K562 (cell line): ENCODE measurements around the gene MARCHF9. TPM values are rescaled to one million over a fixed set of nuclear protein-coding genes. Genes with fewer than 3 reads are reported as not detected.

ENCODE experiments used
- ATAC-seq: fragments of 200-7000 bp; cut with Tn5 transposase; 3 replicates; pipeline ENCODE4 v1.9.1; 2020; ENCODE audit warnings: moderate library complexity
- BruUV-seq: library from RNA; stranded (reverse); fragments of 400-500 nt; replicated peaks from 2 replicates; lab custom pipeline; 2021; lab: Mats Ljungman, UMichigan
- CTCF ChIA-PET: fragments of 300-600 bp; formaldehyde crosslinking; extraction: SDS; loops from one replicate; lab custom pipeline; 2021; ENCODE audit warnings: low intra/inter-chr PET ratio; lab: Yijun Ruan, JAX
- POLR2A ChIA-PET: fragments of 300-600, 350-650 bp; sonication (Branson Sonifier 250); formaldehyde crosslinking; extraction: SDS; loops from one replicate; lab custom pipeline; 2021; ENCODE audit warnings: antibody characterized with exemption, inconsistent platforms; lab: Yijun Ruan, JAX
- DNase-seq, 4 experiments: peaks; one replicate each; pipeline versions ENCODE4 v3.0.0 to v3.0.0-alpha.2; 2011 to 2018; ENCODE audit warnings: low spot score in 3 of 4, mixed read lengths in 3 of 4; ENCODE audit errors: extremely low read depth in 1 of 4
- FAIRE-seq: peaks from 2 replicates; lab custom pipeline; 2011; peaks lifted over from hg19 to GRCh38; lab: Jason Lieb, UNC
- H2AFZ ChIP-seq: 2 replicates; pipeline ENCODE4 v1.6.0; 2011; ENCODE audit warnings: low read depth, low read length, control low read depth, inconsistent platforms
- H3K27ac ChIP-seq: fragments of 200-600 bp; 3 replicates; pipeline ENCODE4 v1.8.0; 2011; ENCODE audit warnings: low read depth, mild to moderate bottlenecking, control low read depth, inconsistent platforms, low read length, moderate library complexity, mixed read lengths; ENCODE audit errors: extremely low read depth
- H3K27me3 ChIP-seq, 2 experiments: fragments of 300-600 bp in 1 of 2; 2 replicates in 1 of 2; 3 replicates in 1 of 2; pipeline versions ENCODE4 v1.6.0 to v1.8.0; 2011; ENCODE audit warnings: inconsistent platforms in 2 of 2, low read length in 2 of 2, mild to moderate bottlenecking in 1 of 2, mixed read lengths in 1 of 2, moderate library complexity in 1 of 2; ENCODE audit not compliant: control insufficient read depth in 2 of 2, insufficient read depth in 2 of 2
- H3K36me3 ChIP-seq: fragments of 300-600 bp; 3 replicates; pipeline ENCODE4 v1.8.0; 2011; ENCODE audit warnings: mild to moderate bottlenecking, low read length, inconsistent platforms; ENCODE audit not compliant: control insufficient read depth, insufficient read depth
- H3K4me1 ChIP-seq, 2 experiments: fragments of 200-600 bp in 1 of 2; replicated peaks in 1 of 2; 2 replicates in 1 of 2; 3 replicates in 1 of 2; pipeline versions ENCODE4 v1.5.1 to v1.8.0; 2011; ENCODE audit warnings: inconsistent platforms in 2 of 2, low read length in 2 of 2, mild to moderate bottlenecking in 1 of 2, mixed read lengths in 1 of 2, moderate library complexity in 1 of 2; ENCODE audit not compliant: control insufficient read depth in 2 of 2, insufficient read depth in 2 of 2
- H3K4me2 ChIP-seq: 2 replicates; pipeline ENCODE4 v1.6.1; 2011; ENCODE audit warnings: low read length, control low read depth, inconsistent platforms, mixed read lengths; ENCODE audit not compliant: insufficient read depth
- H3K4me3 ChIP-seq: fragments of 200-600 bp; sonication (generic), shearing (Covaris generic); 2 replicates; pipeline ENCODE4 v1.5.1; 2016; ENCODE audit warnings: control low read depth, inconsistent platforms
- H3K79me2 ChIP-seq: fragments of 200-600 bp; 3 replicates; pipeline ENCODE4 v1.8.0; 2011; ENCODE audit warnings: low read length, inconsistent platforms; ENCODE audit not compliant: control insufficient read depth, insufficient read depth
- H3K9ac ChIP-seq, 2 experiments: 2 replicates each; pipeline versions ENCODE4 v1.6.0 to v1.6.1; 2011; ENCODE audit warnings: low read depth in 2 of 2, low read length in 2 of 2, control low read depth in 1 of 2, inconsistent platforms in 1 of 2, mild to moderate bottlenecking in 1 of 2, mixed read lengths in 1 of 2; ENCODE audit not compliant: insufficient read depth in 1 of 2
- H3K9me1 ChIP-seq: one replicate; pipeline ENCODE4 v1.6.0; 2011; ENCODE audit warnings: inconsistent platforms, mild to moderate bottlenecking, low read length, moderate library complexity; ENCODE audit not compliant: control insufficient read depth, insufficient read depth
- H3K9me3 ChIP-seq: replicated peaks from 2 replicates; pipeline ENCODE4 v1.5.1; 2011; ENCODE audit warnings: low read depth, low read length, inconsistent platforms; ENCODE audit not compliant: control insufficient read depth, insufficient read depth
- H4K20me1 ChIP-seq: replicated peaks from 2 replicates; pipeline ENCODE4 v1.6.1; 2011; ENCODE audit warnings: low read length, inconsistent platforms, mixed read lengths; ENCODE audit not compliant: control insufficient read depth, insufficient read depth
- RB1 ChIP-seq: fragments of 450-650 bp; IDR thresholded peaks from 2 replicates; pipeline ENCODE4 v1.6.1; 2017; ENCODE audit warnings: low read depth, mild to moderate bottlenecking
- TBP ChIP-seq: optimal IDR thresholded peaks from 2 replicates; pipeline ENCODE3; 2011; ENCODE audit warnings: low read depth, low read length, improper control_type of control experiment
- ZBTB8A ChIP-seq: fragments of 450-650 bp; IDR thresholded peaks from 2 replicates; pipeline ENCODE4 v1.6.1; 2018; ENCODE audit warnings: mild to moderate bottlenecking, moderate library complexity; ENCODE audit not compliant: partially characterized antibody
- WGBS: fragments of 100-300 bp; shearing (Covaris generic); methylation state at CpG from one replicate; pipeline ENCODE4 v1.1.6; 2016; ENCODE audit warnings: low coverage, mixed read lengths; ENCODE audit not compliant: insufficient coverage; ENCODE audit errors: missing lambda C conversion rate; 5-methylcytosine and 5-hydroxymethylcytosine counted together
- in situ Hi-C: fragments of 300-500 bp; cut with MboI; formaldehyde crosslinking; loops from 4 replicates; pipeline ENCODE4 v1.15.0; 2018; ENCODE audit warnings: inconsistent platforms, mixed read lengths
- intact Hi-C: fragments of 100-400 bp; cut with micrococcal nuclease; formaldehyde crosslinking; loops from 2 replicates; pipeline ENCODE4 v1.14.2; 2022
- polyA plus RNA-seq, 8 experiments: library from polyadenylated mRNA; depleted of rRNA in 4 of 8; stranded (reverse) in 5 of 8; unstranded in 3 of 8; fragments of >200 nt; fragmentation: Nextera tagmentation in 2 of 8; fragmentation: Illumina TruSeq in 1 of 8; extraction: Ambion mirVana in 2 of 8; extraction: Trizol in 1 of 8; gene quantifications; 2 replicates each; pipeline versions ENCODE4 v1.2.1 to v1.2.3, GENCODE V29; 2011 to 2014; ENCODE audit warnings: inconsistent platforms in 1 of 8, missing spikeins in 1 of 8
- total RNA-seq, 7 experiments: library from RNA; depleted of rRNA in 6 of 7; stranded (reverse); fragments of >200 nt in 6 of 7; fragmentation: Illumina TruSeq in 2 of 7; extraction: Trizol in 2 of 7; gene quantifications; 2 replicates each; pipeline versions ENCODE4 v1.2.1 to v1.2.3, GENCODE V29; 2011 to 2021; ENCODE audit warnings: low replicate concordance in 1 of 7
- TF ChIP-seq, protein P1 (sequence below): fragments of 450-650 bp; IDR thresholded peaks from 2 replicates; pipeline ENCODE4 v1.7.0; 2016; ENCODE audit warnings: borderline replicate concordance
- TF ChIP-seq, protein P2 (sequence below): sonication (generic); formaldehyde crosslinking; IDR thresholded peaks from 2 replicates; pipeline ENCODE4 v1.9.0; 2022; ENCODE audit warnings: mild to moderate bottlenecking, missing genetic modification reagents
- TF ChIP-seq, protein P3 (sequence below): fragments of 450-650 bp; IDR thresholded peaks from 2 replicates; pipeline ENCODE4 v1.7.1; 2018; ENCODE audit warnings: mild to moderate bottlenecking, low read depth; ENCODE audit not compliant: partially characterized antibody
- TF ChIP-seq, protein P4 (sequence below): sonication (generic); formaldehyde crosslinking; IDR thresholded peaks from 2 replicates; pipeline ENCODE4 v1.4.0; 2020; ENCODE audit warnings: mild to moderate bottlenecking, missing genetic modification reagents

The MARCHF9 gene
- total and polyA plus RNA-seq, 9 of the 15 experiments (the other 6 are each of a cell fraction or from before 2014, with no cell fraction given), result 0.80 to 12.4 (median 6.2) TPM

DNA sequence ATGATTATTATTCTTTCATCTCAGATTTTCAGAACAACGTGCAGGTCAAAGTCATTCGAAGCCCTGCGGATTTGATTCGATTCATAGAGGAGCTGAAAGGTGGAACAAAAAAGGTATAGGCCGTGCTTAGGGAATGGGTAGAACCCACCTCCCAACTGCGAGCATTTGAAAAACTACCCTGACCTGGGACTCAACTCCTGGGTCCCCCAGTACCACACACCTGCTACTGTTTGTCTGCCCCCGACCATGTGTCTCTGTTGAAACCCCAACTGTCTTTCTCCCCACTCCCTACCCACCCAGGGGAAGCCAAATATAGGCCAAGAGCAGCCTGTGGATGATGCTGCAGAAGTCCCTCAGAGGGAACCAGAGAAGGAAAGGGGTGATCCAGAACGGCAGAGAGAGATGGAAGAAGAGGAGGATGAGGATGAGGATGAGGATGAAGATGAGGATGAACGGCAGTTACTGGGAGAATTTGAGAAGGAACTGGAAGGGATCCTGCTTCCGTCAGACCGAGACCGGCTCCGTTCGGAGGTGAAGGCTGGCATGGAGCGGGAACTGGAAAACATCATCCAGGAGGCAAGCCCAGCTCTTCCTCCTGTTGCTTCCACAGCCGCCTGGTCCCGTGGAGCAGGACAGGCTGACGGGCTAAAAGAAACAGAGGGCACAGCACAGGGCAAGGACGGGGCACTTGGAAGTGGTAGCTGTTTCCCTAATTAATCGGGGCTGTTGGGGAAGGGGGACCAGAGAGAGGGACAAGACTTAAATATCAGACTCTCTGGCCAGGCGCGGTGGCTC lies 36.9 kb upstream of the MARCHF9 start:
- H3K9me3 ChIP-seq, result no peaks in the 10 kb centered on the region
- WGBS, result 93% methylated on average over 14 of the region's 22 CpGs
- ChIA-PET POLR2A (interaction anchor here (0.9 to 1.1 kb wide), 2 partner anchors 11 to 24 kb away, joined by 4 to 5 read pairs; partner anchors contain the start of gene OS9), CTCF (no interaction called here)
- H4K20me1 ChIP-seq, result no peaks in the 10 kb centered on the region
- BruUV-seq, result TSS peak; percentile 53
- in situ Hi-C loops, result no loop called here
- H3K9ac ChIP-seq, result no peak overlapping the region
- H3K4me2 ChIP-seq, result no peak overlapping the region
- H3K79me2 ChIP-seq, result no peaks in the 10 kb centered on the region
- H3K4me3 ChIP-seq, result no peak overlapping the region
- intact Hi-C loops, result no loop called here
- H3K9me1 ChIP-seq, result no peaks in the 10 kb centered on the region
- H3K36me3 ChIP-seq, result peaks cover 52% of the 10 kb centered on the region; the same call in 2 of the 3 replicates
- no peaks in the 10 kb centered on the region for H3K27me3 ChIP-seq
- DNase-seq (no peak), ATAC-seq (no peak), FAIRE-seq (no peak)
- no peak overlapping the region for H2AFZ ChIP-seq
- no peak overlapping the region for H3K27ac ChIP-seq
- H3K4me1 ChIP-seq, result no peaks in the 10 kb centered on the region
- TF ChIP-seq, protein P1, sequence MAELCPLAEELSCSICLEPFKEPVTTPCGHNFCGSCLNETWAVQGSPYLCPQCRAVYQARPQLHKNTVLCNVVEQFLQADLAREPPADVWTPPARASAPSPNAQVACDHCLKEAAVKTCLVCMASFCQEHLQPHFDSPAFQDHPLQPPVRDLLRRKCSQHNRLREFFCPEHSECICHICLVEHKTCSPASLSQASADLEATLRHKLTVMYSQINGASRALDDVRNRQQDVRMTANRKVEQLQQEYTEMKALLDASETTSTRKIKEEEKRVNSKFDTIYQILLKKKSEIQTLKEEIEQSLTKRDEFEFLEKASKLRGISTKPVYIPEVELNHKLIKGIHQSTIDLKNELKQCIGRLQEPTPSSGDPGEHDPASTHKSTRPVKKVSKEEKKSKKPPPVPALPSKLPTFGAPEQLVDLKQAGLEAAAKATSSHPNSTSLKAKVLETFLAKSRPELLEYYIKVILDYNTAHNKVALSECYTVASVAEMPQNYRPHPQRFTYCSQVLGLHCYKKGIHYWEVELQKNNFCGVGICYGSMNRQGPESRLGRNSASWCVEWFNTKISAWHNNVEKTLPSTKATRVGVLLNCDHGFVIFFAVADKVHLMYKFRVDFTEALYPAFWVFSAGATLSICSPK, result no peak
- TF ChIP-seq RB1, result no peak
- TF ChIP-seq ZBTB8A, result no peak
- TF ChIP-seq, protein P2, sequence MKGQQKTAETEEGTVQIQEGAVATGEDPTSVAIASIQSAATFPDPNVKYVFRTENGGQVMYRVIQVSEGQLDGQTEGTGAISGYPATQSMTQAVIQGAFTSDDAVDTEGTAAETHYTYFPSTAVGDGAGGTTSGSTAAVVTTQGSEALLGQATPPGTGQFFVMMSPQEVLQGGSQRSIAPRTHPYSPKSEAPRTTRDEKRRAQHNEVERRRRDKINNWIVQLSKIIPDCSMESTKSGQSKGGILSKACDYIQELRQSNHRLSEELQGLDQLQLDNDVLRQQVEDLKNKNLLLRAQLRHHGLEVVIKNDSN (CRISPR knock-in tag), result no peak
- TF ChIP-seq TBP, result no peak
- TF ChIP-seq, protein P3, sequence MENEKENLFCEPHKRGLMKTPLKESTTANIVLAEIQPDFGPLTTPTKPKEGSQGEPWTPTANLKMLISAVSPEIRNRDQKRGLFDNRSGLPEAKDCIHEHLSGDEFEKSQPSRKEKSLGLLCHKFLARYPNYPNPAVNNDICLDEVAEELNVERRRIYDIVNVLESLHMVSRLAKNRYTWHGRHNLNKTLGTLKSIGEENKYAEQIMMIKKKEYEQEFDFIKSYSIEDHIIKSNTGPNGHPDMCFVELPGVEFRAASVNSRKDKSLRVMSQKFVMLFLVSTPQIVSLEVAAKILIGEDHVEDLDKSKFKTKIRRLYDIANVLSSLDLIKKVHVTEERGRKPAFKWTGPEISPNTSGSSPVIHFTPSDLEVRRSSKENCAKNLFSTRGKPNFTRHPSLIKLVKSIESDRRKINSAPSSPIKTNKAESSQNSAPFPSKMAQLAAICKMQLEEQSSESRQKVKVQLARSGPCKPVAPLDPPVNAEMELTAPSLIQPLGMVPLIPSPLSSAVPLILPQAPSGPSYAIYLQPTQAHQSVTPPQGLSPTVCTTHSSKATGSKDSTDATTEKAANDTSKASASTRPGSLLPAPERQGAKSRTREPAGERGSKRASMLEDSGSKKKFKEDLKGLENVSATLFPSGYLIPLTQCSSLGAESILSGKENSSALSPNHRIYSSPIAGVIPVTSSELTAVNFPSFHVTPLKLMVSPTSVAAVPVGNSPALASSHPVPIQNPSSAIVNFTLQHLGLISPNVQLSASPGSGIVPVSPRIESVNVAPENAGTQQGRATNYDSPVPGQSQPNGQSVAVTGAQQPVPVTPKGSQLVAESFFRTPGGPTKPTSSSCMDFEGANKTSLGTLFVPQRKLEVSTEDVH, result no peak
- TF ChIP-seq, protein P4, sequence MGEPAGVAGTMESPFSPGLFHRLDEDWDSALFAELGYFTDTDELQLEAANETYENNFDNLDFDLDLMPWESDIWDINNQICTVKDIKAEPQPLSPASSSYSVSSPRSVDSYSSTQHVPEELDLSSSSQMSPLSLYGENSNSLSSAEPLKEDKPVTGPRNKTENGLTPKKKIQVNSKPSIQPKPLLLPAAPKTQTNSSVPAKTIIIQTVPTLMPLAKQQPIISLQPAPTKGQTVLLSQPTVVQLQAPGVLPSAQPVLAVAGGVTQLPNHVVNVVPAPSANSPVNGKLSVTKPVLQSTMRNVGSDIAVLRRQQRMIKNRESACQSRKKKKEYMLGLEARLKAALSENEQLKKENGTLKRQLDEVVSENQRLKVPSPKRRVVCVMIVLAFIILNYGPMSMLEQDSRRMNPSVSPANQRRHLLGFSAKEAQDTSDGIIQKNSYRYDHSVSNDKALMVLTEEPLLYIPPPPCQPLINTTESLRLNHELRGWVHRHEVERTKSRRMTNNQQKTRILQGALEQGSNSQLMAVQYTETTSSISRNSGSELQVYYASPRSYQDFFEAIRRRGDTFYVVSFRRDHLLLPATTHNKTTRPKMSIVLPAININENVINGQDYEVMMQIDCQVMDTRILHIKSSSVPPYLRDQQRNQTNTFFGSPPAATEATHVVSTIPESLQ, result no peak
